HG03097 (cell line): ENCODE results near the gene PDXK.

Experiments used
- ATAC-seq: cut with Tn5 transposase; IDR thresholded peaks from one replicate; pipeline ENCODE4 v1.9.1; 2021; ENCODE audit not compliant: unreplicated experiment, low FRiP score

PDXK gene

GRCh38 chr21:43721206-43721605 is 2.3 kb downstream of the PDXK start:
- ATAC-seq = no peak

- ATAC-seq = no peak
These were observed 3.0 kb downstream of the PDXK start for GRCh38 chr21:43721939-43722338.

- no peak for ATAC-seq
These were observed 4.7 kb downstream of the PDXK start for GRCh38 chr21:43723648-43724047.

- no peak for ATAC-seq
These were observed 8.0 kb downstream of the PDXK start for GRCh38 chr21:43726686-43727518.

GRCh38 chr21:43727519-43728153 is 8.7 kb downstream of the PDXK start:
- no peak for ATAC-seq

- no peak for ATAC-seq
These were observed 9.2 kb downstream of the PDXK start for GRCh38 chr21:43728154-43728466.

GRCh38 chr21:43728467-43729390 is 9.8 kb downstream of the PDXK start:
- peak; percentile 63 for ATAC-seq

GRCh38 chr21:43731476-43731875 is 12.5 kb downstream of the PDXK start:
- ATAC-seq = no peak

- ATAC-seq = no peak
These were observed 13.2 kb downstream of the PDXK start for GRCh38 chr21:43731891-43732711.

- no peak for ATAC-seq
These were observed 14.1 kb downstream of the PDXK start for GRCh38 chr21:43733060-43733459.

- ATAC-seq = no peak
These were observed 14.7 kb downstream of the PDXK start for GRCh38 chr21:43733529-43734071.

- no peak for ATAC-seq
These were observed 15.4 kb downstream of the PDXK start for GRCh38 chr21:43734131-43734927.

- no peak for ATAC-seq
These were observed 15.9 kb downstream of the PDXK start for GRCh38 chr21:43734928-43735229.

GRCh38 chr21:43735236-43736091 is 16.5 kb downstream of the PDXK start:
- ATAC-seq = no peak

GRCh38 chr21:43736224-43736883 is 17.4 kb downstream of the PDXK start:
- ATAC-seq = no peak

- no peak for ATAC-seq
These were observed 18.4 kb downstream of the PDXK start for GRCh38 chr21:43737158-43737950.
